ENCODE data around the gene NLE1. TPM values are rescaled to one million over a fixed set of nuclear protein-coding genes. Genes with fewer than 3 reads are reported as not detected.
A peak's percentile ranks its signal among the peaks of the same experiment; 100 is the strongest.

NLE1 gene
- total and polyA plus RNA-seq, 2 experiments from 2014 or later, result 11.4 to 19.9 TPM

DNA sequence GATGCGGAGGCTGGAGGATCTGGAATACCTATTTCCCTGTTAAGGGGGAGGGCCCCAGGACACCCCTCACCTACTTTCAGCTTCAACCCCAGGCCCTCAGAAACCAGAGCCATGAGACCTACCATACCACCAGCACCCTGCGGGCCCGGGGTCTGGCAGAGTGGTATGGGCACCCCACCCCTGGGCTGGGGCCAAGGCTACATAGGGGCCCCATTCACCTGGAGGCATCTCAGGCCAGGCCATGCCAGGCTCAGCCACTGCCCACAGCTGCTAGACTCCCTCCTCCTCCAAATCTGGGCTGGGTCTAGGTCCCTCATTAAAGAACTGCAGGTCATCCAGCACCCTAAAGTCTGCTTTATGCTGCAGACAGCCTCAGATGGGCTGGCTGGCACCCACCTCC, 11.7 kb downstream of the NLE1 start:
- Histone ChIP-seq H3K9me3 (ENCODE audit: low read depth) (no peaks in the 10 kb centered on the region), H3K36me3 (peaks cover 24% of the 10 kb centered on the region), H3K27ac (peak overlapping the region; percentile 17), H3K27me3 (no peaks in the 10 kb centered on the region), H3K4me3 (no peak overlapping the region), H3K4me1 (ENCODE audit: low read depth) (no peaks in the 10 kb centered on the region)
- TF ChIP-seq, protein P1, sequence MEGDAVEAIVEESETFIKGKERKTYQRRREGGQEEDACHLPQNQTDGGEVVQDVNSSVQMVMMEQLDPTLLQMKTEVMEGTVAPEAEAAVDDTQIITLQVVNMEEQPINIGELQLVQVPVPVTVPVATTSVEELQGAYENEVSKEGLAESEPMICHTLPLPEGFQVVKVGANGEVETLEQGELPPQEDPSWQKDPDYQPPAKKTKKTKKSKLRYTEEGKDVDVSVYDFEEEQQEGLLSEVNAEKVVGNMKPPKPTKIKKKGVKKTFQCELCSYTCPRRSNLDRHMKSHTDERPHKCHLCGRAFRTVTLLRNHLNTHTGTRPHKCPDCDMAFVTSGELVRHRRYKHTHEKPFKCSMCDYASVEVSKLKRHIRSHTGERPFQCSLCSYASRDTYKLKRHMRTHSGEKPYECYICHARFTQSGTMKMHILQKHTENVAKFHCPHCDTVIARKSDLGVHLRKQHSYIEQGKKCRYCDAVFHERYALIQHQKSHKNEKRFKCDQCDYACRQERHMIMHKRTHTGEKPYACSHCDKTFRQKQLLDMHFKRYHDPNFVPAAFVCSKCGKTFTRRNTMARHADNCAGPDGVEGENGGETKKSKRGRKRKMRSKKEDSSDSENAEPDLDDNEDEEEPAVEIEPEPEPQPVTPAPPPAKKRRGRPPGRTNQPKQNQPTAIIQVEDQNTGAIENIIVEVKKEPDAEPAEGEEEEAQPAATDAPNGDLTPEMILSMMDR (IDR thresholded peaks at IDR 0.05; ENCODE audit: low read depth, low read length), result no peak
- DNase-seq (ENCODE audit: low read depth in 1 of 2, low spot score in 1 of 2), result no peak

DNA sequence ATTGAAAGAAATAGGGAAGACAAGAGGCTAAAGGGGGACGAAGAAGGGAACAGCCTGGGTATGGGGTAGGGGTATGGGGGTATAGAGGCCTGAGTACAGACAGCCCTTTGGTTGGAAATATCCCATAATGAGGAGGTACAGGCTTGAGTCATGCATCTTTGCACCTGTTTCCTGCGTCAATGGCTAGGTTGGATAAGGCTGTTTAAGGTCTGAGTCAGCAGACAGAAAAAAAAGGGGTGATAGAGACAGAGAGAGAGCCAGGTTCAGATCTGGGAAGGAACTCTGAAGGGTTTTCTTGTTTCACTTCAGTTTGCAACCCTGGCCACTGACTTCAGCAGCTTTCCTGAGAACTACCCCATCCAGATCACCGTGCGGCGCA, 12.1 kb downstream of the NLE1 start:
- Histone ChIP-seq H3K27ac (no peak overlapping the region), H3K27me3 (no peaks in the 10 kb centered on the region), H3K36me3 (peaks cover 21% of the 10 kb centered on the region), H3K4me3 (no peak overlapping the region), H3K9me3 (ENCODE audit: low read depth) (no peaks in the 10 kb centered on the region), H3K4me1 (ENCODE audit: low read depth) (no peaks in the 10 kb centered on the region)
- DNase-seq (ENCODE audit: low read depth in 1 of 2, low spot score in 1 of 2), result no peak
- TF ChIP-seq, protein P1 (IDR thresholded peaks at IDR 0.05; ENCODE audit: low read depth, low read length), result no peak

DNA sequence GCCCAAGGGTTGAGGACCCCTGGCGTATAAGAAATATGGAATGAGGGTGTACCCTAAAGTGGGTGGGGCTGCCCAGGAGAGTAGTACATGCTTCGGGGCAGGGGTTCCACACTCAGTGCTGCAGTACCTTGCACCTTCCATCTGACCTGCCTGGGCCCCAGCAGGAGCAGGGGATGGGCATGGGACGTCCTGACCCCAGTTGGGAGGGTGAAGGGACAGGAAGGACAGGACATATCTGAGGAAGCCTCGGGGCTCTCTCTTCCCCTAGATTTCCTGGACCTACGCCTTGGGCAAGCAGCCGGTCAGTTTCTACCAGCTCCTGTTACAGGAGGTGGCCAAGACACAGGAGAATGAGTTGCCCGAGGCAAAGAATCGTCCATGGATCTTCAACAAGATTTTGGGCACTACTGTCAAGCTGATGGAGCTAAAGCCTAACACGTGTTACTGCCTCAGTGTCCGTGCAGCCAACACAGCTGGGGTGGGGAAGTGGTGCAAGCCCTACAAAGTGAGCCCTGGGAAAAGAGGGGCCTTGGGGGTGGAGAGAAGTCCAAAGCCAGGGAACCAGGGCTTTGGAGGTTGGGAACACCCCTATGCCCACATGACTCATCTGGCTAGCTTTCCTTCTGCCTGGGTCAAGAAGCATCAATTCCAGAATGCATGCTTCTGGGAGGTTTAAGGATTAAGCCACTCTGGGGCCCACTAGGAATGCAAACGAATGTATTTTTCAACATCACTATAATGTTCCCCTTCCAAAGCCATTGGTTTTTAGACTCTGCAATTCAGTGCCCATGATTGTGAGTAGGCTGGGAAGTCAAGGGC, 12.7 kb downstream of the NLE1 start:
- no peaks in the 10 kb centered on the region for H3K4me1 ChIP-seq (ENCODE audit: low read depth)
- H3K27ac ChIP-seq, result no peak overlapping the region
- H3K4me3 ChIP-seq, result no peak overlapping the region
- H3K9me3 ChIP-seq (ENCODE audit: low read depth), result no peaks in the 10 kb centered on the region
- TF ChIP-seq, protein P1 (IDR thresholded peaks at IDR 0.05; ENCODE audit: low read depth, low read length), result no peak
- no peaks in the 10 kb centered on the region for H3K27me3 ChIP-seq
- no peak for DNase-seq (ENCODE audit: low read depth in 1 of 2, low spot score in 1 of 2)
- peaks cover 15% of the 10 kb centered on the region for H3K36me3 ChIP-seq

DNA sequence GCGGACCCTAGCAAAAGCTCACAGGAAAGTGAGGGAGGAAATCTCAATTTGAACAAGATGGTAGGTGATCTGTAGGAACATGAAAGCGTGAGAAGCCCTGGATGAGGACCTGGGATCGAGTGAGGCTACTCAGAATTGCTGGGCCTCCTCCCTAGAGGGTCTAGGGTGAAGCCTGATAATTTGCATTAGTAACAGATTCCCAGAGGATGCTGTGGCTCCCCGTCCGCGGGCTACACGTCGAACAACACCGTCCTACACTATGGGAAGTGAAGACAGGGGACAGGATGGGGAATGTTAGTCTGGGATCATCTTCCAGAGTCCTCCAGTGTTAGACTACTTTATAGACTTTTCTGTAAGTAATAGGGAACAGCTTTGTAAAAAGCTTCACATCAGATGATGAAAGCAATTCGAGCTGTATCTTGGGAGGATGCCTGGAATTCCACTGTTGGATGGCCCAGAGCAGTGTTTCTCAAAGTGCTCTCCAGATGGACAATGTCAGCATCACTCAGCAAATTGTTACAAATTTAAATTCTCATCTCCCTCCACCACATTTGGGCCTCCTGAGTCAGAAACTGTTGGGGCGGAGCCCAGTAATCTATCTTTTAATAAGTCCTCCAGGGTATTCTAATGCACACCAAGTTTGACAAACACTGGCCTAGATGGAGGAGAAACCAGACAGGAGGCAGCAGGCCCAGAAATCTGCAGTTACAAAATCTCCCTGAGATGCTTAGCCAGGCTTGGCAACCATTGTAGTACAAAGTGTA, 14.2 kb downstream of the NLE1 start:
- TF ChIP-seq, protein P1 (IDR thresholded peaks at IDR 0.05; ENCODE audit: low read depth, low read length), result no peak

DNA sequence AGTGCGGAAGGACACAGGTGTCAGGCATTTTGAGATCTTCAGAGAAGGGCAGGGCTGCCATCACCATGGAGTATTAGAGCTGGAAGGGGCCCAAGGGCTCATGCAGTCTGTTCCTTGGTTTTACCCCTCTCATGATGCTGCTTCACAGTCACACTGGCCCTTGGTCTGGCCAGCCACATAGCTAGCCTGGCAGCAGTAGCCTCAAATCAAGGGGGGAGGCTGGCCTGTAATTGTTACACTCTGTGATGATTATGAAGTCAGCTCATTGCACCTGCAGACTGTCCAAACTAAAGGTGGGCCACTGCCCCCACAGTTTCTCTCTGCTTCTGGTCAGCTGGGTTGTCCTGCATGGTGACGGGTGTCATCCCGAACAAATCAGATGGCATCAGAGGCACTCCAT, 20.8 kb downstream of the NLE1 start, which contains the start of gene FNDC8:
TSS of gene FNDC8 (plus strand) at position 301 of the 400 bp plus-strand sequence. CDS start at position 380, 79 bp downstream.
- H3K4me1 ChIP-seq (ENCODE audit: low read depth), result no peaks in the 10 kb centered on the region
- no peak within 1 kb of the TSS for H3K4me3 ChIP-seq
- DNase-seq (ENCODE audit: low read depth in 1 of 2, low spot score in 1 of 2), result no peak
- no peak within 1 kb of the TSS for H3K27ac ChIP-seq
- H3K36me3 ChIP-seq, result no peaks in the 10 kb centered on the region
- H3K9me3 ChIP-seq (ENCODE audit: low read depth), result no peaks in the 10 kb centered on the region
- TF ChIP-seq, protein P1 (IDR thresholded peaks at IDR 0.05; ENCODE audit: low read depth, low read length), result no peak
- peaks cover 18% of the 10 kb centered on the region for H3K27me3 ChIP-seq

More for the DNA sequence above, 14.2 kb downstream of the NLE1 start:
- Histone ChIP-seq H3K9me3 (ENCODE audit: low read depth) (no peaks in the 10 kb centered on the region), H3K36me3 (peaks cover 4% of the 10 kb centered on the region), H3K4me3 (no peak overlapping the region), H3K27me3 (peaks cover 3% of the 10 kb centered on the region), H3K4me1 (ENCODE audit: low read depth) (no peaks in the 10 kb centered on the region), H3K27ac (peak overlapping the region; percentile 29)
- DNase-seq (ENCODE audit: low read depth in 1 of 2, low spot score in 1 of 2), result peak in 1 of 2 donors; percentile 94
